Stimulated activated CD4-positive, alpha-beta T cell treated with anti-CD3 and anti-CD28 coated beads, Interleukin-2, amount 100 ng/mL, for 48 hours (primary cell): Measurements from ENCODE around the gene USP9Y.

Experiments used
- DNase-seq, 2 donors: peaks; one replicate each; pipeline ENCODE4 v3.0.0-alpha.2; 2020

USP9Y gene

DNA sequence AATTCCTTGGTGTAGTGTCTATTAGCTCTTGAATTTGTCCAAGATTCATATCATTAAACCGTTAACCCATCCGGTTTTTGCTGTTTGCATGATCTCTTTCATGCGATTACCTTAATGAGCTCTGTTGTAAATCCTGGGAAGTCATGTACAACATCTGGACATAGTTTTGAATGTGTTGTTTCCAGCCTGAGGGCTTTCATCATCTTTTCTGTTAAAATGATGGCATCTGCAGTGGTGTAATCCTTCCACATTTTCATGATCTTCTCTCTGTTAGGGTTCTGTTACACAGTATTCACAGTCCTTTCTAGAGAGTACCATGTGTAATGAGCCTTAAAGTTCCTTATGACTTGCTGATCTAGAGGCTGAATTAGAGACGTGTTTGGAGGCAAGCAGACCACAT is 64.9 kb downstream of the USP9Y start:
- no peak for DNase-seq

DNA sequence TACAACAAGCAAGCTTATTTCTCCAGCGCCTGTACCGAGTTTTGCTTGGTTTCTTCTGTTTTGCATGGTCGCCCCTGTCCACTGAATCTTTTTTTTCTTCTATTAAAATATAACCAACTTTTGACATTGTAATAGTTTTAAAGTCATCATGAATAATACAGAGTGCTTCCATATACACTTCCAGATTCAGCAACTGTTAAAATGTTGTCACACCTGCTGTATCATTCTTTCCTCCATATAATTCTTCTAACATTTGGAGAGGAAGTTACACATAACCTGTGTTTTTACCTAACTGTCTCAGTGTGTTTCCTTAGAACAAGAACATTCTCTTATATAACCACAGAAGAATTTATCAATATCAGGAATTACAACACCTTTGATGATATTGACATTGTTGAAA is 83.5 kb downstream of the USP9Y start:
- DNase-seq = no peak

GRCh38 chrY:12793999-12794398 is 93.0 kb downstream of the USP9Y start:
- DNase-seq = no peak

DNA sequence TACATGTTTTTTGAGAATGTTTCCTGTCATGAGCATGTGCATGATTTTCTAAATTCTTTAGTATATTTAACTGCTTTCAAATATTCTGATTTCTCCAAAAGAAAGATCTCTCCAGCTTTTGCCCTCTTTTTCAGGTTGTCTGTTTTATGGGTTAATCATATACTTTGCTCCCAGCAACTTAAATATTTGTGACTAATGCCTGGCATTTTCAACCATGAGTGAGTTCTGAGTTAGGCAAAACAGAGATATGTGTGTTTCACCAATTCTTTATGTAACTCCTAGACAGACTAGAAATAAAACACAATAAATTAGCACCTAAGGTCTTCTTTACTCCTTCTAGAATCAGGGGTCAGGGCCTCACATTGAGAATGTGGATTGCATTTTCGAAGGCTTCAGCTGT is 107.0 kb downstream of the USP9Y start:
- no peak for DNase-seq

- DNase-seq = no peak
These were observed 108.0 kb downstream of the USP9Y start for GRCh38 chrY:12809034-12809433.

DNA sequence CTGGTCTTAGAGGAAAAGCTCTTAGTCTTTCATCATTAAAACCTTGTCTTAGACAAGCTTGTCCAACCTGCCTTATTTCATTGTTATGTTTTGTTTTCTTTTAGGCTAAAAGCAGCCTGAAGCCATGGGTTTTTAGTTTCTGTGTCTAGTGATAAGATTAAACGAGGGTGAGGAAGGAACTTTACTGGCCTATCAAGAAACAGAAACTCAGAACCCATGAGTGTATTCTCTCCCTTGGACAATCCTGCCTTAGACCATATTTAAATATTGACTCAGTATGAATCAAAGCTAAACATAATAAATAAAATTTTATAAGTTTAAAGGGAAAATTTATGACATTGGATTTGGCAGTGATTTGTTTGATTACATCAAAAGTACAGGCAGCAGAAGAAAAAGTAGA is 122.4 kb downstream of the USP9Y start:
- no peak for DNase-seq

DNA sequence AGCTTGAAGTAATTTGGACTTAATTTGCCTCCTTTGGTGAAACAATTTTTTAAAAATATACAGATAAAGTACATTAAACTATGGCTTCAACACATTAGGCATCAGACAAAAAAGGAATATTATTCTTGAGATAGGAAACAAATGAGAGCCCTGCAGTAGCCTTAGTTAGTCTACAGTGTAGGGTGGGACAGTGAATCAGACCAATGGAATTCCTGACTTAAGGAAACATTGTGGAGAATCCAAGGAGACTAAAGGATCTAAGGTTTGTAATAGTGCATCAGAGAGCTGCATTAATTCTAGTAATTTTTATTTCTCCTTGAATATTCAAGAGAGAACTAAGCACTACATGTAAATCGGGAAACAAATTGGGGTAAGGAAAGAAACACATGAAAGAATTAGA is 125.8 kb downstream of the USP9Y start:
- no peak for DNase-seq

DNA sequence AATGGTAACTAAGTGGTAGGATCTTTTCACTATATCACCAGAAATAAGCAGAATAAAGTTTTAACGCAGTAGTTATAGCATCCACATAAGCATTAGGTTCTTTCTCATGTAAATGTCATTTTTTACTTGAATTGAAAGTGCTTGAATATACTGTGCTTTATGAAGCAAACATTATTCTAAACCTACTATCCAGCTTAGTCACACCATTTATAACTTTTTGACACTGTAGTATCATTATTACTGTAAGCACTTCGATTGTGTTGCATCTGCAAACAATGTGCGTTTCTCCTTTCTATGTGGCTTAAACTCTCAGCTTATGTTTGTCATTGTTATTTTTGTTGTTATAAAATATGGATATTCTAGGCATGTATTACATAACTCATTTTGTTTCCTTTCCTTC is 132.3 kb downstream of the USP9Y start:
- DNase-seq = no peak

DNA sequence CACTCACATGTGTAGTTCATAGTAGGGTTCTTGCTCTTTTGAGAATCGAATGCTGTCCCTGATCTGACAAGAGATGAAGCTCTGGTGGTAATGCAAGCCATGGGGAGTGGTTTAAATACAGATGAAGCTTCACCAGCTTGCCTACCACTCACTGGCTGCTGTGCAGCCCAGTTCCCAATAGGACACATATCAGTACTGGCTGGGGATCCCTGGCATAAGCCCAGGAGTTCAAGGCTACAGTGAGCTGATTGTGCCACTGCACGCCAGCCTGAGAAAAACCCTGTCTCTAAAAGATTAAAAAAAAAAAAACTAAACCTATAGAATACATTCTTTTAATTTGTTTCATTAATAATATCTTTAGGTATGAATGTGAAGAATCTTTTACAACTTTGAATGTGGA is 136.5 kb downstream of the USP9Y start:
- DNase-seq = no peak

DNA sequence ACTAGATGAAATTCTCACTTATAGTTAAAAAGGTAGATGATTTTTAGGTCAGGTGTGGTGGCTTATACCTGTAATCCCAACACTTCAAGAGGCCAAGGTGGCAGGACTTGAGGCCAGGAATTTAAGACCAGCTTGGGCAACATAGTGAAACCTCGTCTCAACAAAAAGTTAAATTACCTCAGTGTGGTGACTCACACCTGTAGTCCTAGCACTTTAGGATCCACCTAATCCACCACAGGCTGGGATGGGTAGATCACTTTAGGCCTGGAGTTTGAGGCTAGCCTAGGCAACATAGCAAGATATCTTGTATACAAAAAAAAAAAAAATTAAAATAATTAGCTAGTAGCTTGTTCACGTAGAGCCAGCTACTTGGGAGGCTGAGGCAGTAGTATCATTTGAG is 140.3 kb downstream of the USP9Y start:
- no peak for DNase-seq

GRCh38 chrY:12846793-12847192 is 145.8 kb downstream of the USP9Y start:
- no peak for DNase-seq

GRCh38 chrY:12855791-12856275 is 154.8 kb downstream of the USP9Y start:
- DNase-seq = no peak

DNA sequence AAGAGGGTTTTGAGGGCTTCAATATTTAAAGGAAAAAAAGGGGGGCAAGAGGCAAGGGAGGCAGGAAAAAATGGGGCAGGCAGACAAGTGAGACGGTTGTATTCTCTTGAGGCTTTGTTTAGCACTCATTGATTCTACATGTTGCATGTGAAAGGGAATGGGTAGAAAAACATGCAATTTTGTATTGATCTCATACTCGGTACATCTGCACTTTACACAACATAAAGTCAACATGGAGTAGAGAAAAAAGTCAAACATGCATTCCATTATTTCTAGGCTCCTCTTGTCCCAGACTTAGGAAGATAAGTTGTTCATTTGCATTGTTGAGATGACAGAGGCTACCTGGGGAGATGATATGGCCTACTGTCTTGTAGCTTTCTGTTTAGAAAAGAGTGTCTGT is 166.9 kb downstream of the USP9Y start:
- no peak for DNase-seq

GRCh38 chrY:12896973-12897372 is 195.9 kb downstream of the USP9Y start:
- DNase-seq = no peak

DNA sequence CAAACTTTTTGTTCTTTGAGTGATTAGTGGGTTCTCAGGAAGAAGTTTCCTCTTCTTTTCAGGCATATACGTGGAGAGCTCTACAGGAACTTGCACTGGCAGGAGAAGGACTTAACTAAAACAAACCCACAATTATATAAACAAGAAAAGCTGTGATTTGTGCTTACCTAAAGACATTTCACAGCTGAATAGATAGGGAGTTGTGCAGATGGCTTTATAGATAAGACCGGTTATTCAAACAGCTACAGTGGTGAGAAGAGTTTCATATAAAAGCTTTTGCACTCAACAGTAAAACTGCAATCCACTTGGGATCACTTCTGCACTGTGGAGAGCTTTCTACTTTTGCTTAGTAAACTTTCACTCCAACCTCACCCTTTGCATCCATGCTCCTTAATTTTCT is 197.6 kb downstream of the USP9Y start:
- DNase-seq = no peak

DNA sequence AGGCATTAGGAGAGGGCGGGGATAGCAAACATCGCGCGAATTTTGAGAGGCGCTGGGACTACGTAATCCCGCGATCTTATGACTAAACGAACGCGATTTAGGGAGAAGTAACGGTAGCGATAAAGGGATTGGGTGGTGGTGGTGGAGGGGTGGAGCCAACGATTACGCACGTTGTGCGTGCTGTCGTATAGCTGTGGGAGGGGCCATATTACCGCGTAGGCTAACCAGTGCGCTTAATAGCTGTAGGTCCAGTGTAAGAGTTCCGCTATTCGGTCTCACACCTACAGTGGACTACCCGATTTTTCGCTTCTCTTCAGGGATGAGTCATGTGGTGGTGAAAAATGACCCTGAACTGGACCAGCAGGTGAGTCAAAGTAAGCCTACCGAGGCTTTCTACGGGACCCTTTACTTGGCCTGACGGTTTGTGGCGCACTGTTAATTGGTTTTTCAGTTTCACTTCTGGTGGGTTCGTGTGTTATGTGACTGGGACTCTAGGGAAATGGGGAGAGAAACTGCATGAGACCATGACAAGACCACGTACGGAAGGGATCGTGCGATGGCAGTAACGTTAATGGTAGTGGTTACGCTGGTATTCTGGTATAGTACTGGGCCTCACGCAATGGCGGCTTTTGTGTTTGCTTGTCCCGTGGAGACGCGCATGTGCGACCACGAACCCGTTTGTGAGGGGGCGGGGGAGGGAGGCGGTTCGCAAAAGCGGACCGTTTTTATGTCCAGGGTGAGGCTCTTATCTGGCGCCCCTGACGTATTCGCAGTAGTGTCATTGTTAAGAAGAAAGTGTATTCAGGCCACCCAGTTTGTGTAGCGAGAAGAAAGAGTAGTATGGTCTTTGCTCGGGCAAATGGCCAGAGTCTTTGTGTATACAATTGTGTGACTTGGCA is 203.8 kb downstream of the USP9Y start, which contains the start of gene DDX3Y:
Gene DDX3Y, plus strand, starts transcription at position 251 of the 899 bp plus-strand sequence. Its CDS starts 69 bp downstream, at position 320.
- DNase-seq = peak in 1 of 2 donors; percentile 67

- DNase-seq = peak in 1 of 2 donors; percentile 57
These were observed 204.5 kb downstream of the USP9Y start for GRCh38 chrY:12905517-12905872.

GRCh38 chrY:12905895-12906294 is 204.9 kb downstream of the USP9Y start:
- no peak for DNase-seq
